HG03060 (cell line): ENCODE results near the gene KCNB1.
"Not testable (repeated sequence)": the region's sequence is repeated elsewhere in the genome, so short reads cannot be mapped to it uniquely, and the experiment has no call there.

Experiments used
- ATAC-seq: cut with Tn5 transposase; IDR thresholded peaks from one replicate; pipeline ENCODE4 v1.9.1; 2021; ENCODE audit warnings: low read depth, moderate number of reproducible peaks; ENCODE audit not compliant: unreplicated experiment

KCNB1 gene

DNA sequence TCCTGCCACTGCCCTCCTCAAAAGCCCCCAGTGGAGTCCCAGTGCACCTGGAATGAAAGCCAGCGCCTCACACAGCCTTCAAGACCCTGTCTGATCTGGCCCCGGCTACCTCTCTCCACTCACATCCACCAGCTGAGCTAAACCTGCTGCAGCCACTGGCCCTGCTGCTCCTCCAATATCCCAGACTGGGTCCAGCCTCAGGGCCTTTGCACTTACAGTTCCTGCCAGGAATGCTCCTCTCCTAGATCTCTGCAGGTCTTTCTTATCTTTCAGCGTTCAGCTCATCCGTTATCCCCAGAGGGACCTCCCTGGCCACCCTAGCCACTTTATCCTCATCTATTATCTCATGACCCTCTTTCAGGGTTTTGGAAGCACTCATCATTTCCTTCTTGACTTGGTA is 68.8 kb downstream of the KCNB1 start:
- no peak for ATAC-seq

- ATAC-seq = no peak
Measured at GRCh38 chr20:49412953-49413352, 69.5 kb downstream of the KCNB1 start.

- ATAC-seq = no peak
Measured at GRCh38 chr20:49412254-49412653, 70.2 kb downstream of the KCNB1 start.

GRCh38 chr20:49411221-49411925 is 71.1 kb downstream of the KCNB1 start:
- ATAC-seq = no peak

GRCh38 chr20:49409975-49410621 is 72.4 kb downstream of the KCNB1 start:
- ATAC-seq = not testable (repeated sequence)

- ATAC-seq = no peak
Measured at GRCh38 chr20:49409302-49409974, 73.0 kb downstream of the KCNB1 start.

GRCh38 chr20:49408509-49409104 is 73.9 kb downstream of the KCNB1 start:
- no peak for ATAC-seq

GRCh38 chr20:49406666-49407065 is 75.8 kb downstream of the KCNB1 start:
- ATAC-seq = no peak

GRCh38 chr20:49405696-49406095 is 76.8 kb downstream of the KCNB1 start:
- ATAC-seq = no peak

DNA sequence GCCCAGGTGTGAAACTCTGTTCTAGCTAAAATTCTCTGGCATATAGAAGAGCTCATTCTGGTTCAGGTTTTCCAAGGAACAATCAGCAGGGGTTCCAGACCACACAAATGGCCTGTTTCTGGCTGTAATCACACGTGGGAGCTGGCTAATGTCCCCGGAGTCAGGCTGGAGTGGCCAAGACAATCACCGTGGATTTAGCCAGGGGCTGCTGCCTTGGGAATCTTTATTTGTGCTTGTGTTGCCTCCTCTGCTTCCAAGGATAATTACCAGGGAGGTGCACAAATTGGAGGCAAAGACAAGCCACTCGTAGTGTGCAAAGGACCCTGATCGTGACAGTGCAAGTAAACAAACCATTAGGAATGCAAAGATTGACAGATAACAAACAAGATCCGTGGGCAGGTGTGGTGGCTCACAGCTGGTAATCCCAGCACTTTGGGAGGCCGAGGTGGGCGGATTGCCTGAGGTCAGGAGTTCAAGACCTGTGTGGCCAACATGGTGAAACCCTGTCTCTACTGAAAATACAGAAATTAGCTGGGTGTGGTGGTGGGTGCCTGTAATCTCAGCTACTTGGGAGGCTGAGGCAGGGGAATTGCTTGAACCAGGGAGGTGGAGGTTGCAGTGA is 77.3 kb downstream of the KCNB1 start:
- no peak for ATAC-seq

GRCh38 chr20:49404461-49404860 is 78.0 kb downstream of the KCNB1 start:
- no peak for ATAC-seq

GRCh38 chr20:49403911-49404310 is 78.6 kb downstream of the KCNB1 start:
- no peak for ATAC-seq

DNA sequence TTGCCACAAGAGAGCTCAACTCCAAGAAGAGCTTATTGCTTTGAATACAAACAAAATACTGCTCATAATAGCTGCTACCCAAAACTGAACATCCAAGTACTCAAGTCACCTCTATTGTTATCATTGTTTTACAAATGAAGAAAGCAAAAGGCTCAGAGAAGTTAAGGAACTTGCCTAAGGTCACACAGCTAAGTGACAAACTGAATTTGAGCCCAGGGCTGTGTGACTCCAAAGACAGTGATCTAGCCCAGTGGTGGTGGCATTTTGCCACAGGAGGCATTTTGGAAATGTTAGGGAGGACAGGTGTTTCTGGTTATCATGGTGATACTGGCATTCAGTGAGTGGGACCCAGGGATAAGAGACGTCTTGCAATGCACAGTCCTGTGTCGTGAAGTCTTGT is 79.5 kb downstream of the KCNB1 start:
- no peak for ATAC-seq

- ATAC-seq = no peak
Measured at GRCh38 chr20:49400904-49401303, 81.6 kb downstream of the KCNB1 start.

DNA sequence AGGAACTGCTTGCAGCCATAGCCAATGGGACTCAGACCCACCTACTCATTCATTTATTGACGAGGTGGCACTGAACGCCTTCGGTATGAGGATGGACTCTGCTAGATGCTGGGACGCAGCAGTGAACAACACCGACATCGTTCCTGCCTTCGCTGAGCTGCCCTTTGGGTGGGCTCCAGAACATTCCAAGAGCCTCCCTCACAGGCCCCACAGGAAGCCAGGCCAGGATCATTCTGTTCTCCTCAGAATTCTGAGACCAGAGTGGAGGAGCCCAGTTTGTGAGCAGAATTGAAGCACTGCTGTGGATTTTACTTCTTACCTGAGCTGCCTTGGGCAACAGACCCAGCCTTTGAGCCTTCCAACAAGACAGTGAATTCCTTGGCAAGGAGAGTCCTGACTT is 82.1 kb downstream of the KCNB1 start:
- ATAC-seq = no peak

GRCh38 chr20:49399329-49399728 is 83.1 kb downstream of the KCNB1 start:
- no peak for ATAC-seq

GRCh38 chr20:49398401-49399144 is 83.9 kb downstream of the KCNB1 start:
- ATAC-seq = no peak

DNA sequence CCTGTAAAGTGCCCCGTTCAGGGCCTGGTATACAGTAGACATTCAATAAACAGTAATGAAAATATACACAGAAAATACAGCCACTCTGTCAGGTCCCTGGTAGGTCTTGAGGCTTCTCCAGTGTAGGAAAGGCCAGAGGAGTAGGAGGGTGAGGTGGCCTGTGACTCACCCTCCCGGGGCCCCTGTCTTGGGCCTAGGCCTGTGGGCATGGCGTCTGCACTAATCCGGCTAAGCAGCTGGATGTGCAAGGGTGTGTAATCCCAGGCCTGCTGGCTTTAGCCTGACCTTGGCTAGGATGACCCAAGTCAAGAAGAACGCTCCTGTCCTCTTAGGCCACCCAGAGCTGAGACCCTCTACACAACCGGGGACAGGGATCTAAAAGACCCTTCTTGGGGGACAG is 84.9 kb downstream of the KCNB1 start:
- ATAC-seq = no peak

GRCh38 chr20:49396230-49396629 is 86.2 kb downstream of the KCNB1 start:
- ATAC-seq = no peak

DNA sequence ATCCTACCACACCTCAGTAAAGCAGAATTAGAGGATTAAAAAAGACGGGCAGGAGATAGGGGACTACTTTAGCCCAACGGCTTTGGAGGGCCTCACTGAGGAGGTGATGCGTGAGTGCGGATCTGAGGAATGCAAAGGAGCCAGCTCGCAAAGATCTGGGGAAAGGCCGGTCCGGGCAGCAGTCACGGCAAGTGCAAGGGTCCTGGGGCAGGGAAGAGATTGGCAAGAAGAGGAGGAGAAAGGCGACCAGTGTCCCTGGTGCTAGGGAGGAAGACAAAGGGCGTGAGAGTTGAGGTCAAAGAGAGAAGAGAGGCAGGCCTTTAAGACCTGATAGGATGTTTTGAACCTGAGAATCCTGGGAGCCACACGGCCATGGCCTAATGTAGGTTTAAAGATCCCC is 86.8 kb downstream of the KCNB1 start:
- ATAC-seq = no peak
